Measurements from ENCODE around the gene TMEM187.

Gene TMEM187

GRCh38 chrX:153953892-153954557 is 18.5 kb upstream of the TMEM187 start:
- TF ChIP-seq CTCF (IDR thresholded peaks at IDR 0.05; ENCODE audit: control extremely low read depth, extremely low read depth, low read depth, missing control alignments), result no peak
- DNase-seq (ENCODE audit: extremely low spot score), result no peak
- ChIA-PET CTCF (interaction anchor here (0.6 to 10.9 kb wide), 4 partner anchors 11 to 191 kb away, joined by 3 to 187 read pairs (median 70); partner anchors contain the start of genes ARHGAP4 and HCFC1), POLR2A (no interaction called here)

DNA sequence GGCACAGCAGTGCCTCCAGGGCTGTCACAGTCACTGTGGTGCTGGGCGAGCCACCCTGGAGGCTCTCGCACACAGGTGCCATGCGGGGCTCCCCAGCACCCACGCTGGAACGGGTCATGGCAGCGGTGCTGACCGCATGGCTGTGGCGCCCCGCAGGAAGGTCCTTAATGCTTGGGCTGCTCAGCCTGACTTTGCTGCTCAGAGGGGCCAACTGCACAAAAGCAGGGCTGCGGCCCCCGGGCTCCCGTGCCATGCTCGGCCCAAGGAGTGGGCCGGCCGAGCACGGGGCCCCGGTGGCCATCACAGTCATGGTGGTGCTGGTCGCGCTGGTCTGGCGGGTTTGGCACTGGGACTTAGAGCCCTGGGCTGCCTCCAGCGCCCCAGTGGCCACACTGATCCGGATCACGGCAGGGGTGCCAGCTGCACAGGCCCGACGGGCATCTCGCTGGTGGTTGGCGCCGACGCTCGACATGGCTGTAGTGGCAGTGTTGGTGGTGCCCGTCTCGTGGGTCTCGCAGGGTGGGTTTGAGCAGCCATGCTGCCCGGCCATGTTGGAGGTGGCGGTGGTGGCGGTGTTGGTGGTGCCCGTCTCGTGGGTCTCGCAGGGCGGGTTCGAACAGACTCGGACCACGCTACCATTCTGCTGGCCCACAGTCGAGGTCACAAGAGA is 17.9 kb upstream of the TMEM187 start:
- TF ChIP-seq CTCF (IDR thresholded peaks at IDR 0.05; ENCODE audit: control extremely low read depth, extremely low read depth, low read depth, missing control alignments), result no peak
- CTCF ChIA-PET, result no interaction called here
- no peak for DNase-seq (ENCODE audit: extremely low spot score)
- POLR2A ChIA-PET, result no interaction called here

GRCh38 chrX:153955228-153955732 is 17.3 kb upstream of the TMEM187 start:
- DNase-seq (ENCODE audit: extremely low spot score), result no peak
- ChIA-PET CTCF (no interaction called here), POLR2A (no interaction called here)
- no peak for TF ChIP-seq CTCF (IDR thresholded peaks at IDR 0.05; ENCODE audit: control extremely low read depth, extremely low read depth, low read depth, missing control alignments)

- no peak for TF ChIP-seq CTCF (IDR thresholded peaks at IDR 0.05; ENCODE audit: control extremely low read depth, extremely low read depth, low read depth, missing control alignments)
- POLR2A ChIA-PET, result no interaction called here
Observed at GRCh38 chrX:153956044-153956907, 16.3 kb upstream of the TMEM187 start.

GRCh38 chrX:153957224-153957623 is 15.3 kb upstream of the TMEM187 start:
- no peak for DNase-seq (ENCODE audit: extremely low spot score)
- POLR2A ChIA-PET, result no interaction called here
- CTCF ChIA-PET, result no interaction called here
- no peak for TF ChIP-seq CTCF (IDR thresholded peaks at IDR 0.05; ENCODE audit: control extremely low read depth, extremely low read depth, low read depth, missing control alignments)

More at GRCh38 chrX:153956044-153956907, 16.3 kb upstream of the TMEM187 start:
- CTCF ChIA-PET, result no interaction called here
- no peak for DNase-seq (ENCODE audit: extremely low spot score)

GRCh38 chrX:153958605-153959004 is 13.9 kb upstream of the TMEM187 start:
- no peak for TF ChIP-seq CTCF (IDR thresholded peaks at IDR 0.05; ENCODE audit: control extremely low read depth, extremely low read depth, low read depth, missing control alignments)
- ChIA-PET POLR2A (no interaction called here), CTCF (interaction anchor here (14.3 kb wide), 1 partner anchor 9 kb away, joined by 137 read pairs; the partner anchor contains the start of gene RENBP)
- DNase-seq (ENCODE audit: extremely low spot score), result no peak
